Measurements from ENCODE around the gene TBXA2R.

GRCh38 chr19:3544742-3545668 lies 61.7 kb downstream of the TBXA2R start:
- no peak for TF ChIP-seq GABPA (IDR thresholded peaks at IDR 0.05 in 1 of 2, conservative IDR thresholded peaks at IDR 0.05 in 1 of 2)
- peak; percentile 91 for TF ChIP-seq CTCF (IDR thresholded peaks at IDR 0.05; ENCODE audit: low read depth, low read length, missing input control)
- TF ChIP-seq EGR1 (IDR thresholded peaks at IDR 0.05; ENCODE audit: low read depth in 2 of 2), result no peak

Data from liver (tissue), 3 donors.